Raji (cell line): ENCODE data around the gene PHACTR1.

Experiments
- POLR2A ChIP-seq: IDR thresholded peaks from 2 replicates; pipeline ENCODE4 v1.6.1; 2011; ENCODE audit warnings: low read depth, low read length, control low read depth; ENCODE audit not compliant: insufficient read depth

The PHACTR1 gene

GRCh38 chr6:13076575-13076974 lies 360.0 kb downstream of the PHACTR1 start:
- TF ChIP-seq POLR2A, result no peak

- no peak for TF ChIP-seq POLR2A
Measured at GRCh38 chr6:13077117-13077516, 360.6 kb downstream of the PHACTR1 start.

- no peak for TF ChIP-seq POLR2A
Measured at GRCh38 chr6:13079096-13079723, 362.6 kb downstream of the PHACTR1 start.

- no peak for TF ChIP-seq POLR2A
Measured at GRCh38 chr6:13080462-13081188, 364.1 kb downstream of the PHACTR1 start.

GRCh38 chr6:13081189-13081563 lies 364.6 kb downstream of the PHACTR1 start:
- no peak for TF ChIP-seq POLR2A

GRCh38 chr6:13089296-13089994 lies 372.9 kb downstream of the PHACTR1 start:
- TF ChIP-seq POLR2A, result no peak

- TF ChIP-seq POLR2A, result no peak
Measured at GRCh38 chr6:13091192-13091591, 374.6 kb downstream of the PHACTR1 start.

GRCh38 chr6:13094781-13095425 lies 378.3 kb downstream of the PHACTR1 start:
- no peak for TF ChIP-seq POLR2A

GRCh38 chr6:13096084-13096483 lies 379.5 kb downstream of the PHACTR1 start:
- no peak for TF ChIP-seq POLR2A

GRCh38 chr6:13097454-13097853 lies 380.9 kb downstream of the PHACTR1 start:
- TF ChIP-seq POLR2A, result no peak

- TF ChIP-seq POLR2A, result no peak
Measured at GRCh38 chr6:13098006-13098405, 381.4 kb downstream of the PHACTR1 start.

GRCh38 chr6:13098793-13099570 lies 382.4 kb downstream of the PHACTR1 start:
- TF ChIP-seq POLR2A, result no peak

- no peak for TF ChIP-seq POLR2A
Measured at GRCh38 chr6:13099771-13100170, 383.2 kb downstream of the PHACTR1 start.

- TF ChIP-seq POLR2A, result no peak
Measured at GRCh38 chr6:13101409-13101808, 384.8 kb downstream of the PHACTR1 start.

- no peak for TF ChIP-seq POLR2A
Measured at GRCh38 chr6:13101985-13102384, 385.4 kb downstream of the PHACTR1 start.
